ENCODE measurements around the gene RBM33. TPM values are rescaled to one million over a fixed set of nuclear protein-coding genes. Genes with fewer than 3 reads are reported as not detected.
A peak's percentile ranks its signal among the peaks of the same experiment; 100 is the strongest.

RBM33 gene
- total and polyA plus RNA-seq, 2 of the 13 experiments (the other 11 are each of a cell fraction or from before 2014, with no cell fraction given): 12.4 to 28.9 TPM

- no peak for TF ChIP-seq ZNF850 (CRISPR knock-in tag; conservative IDR thresholded peaks at IDR 0.05)
- TF ChIP-seq SMAD3 (CRISPR knock-in tag; IDR thresholded peaks at IDR 0.05): peak; percentile 77; the same call in 1 of the 2 replicates
- no peak for TF ChIP-seq MAFF (IDR thresholded peaks at IDR 0.05; ENCODE audit: low read depth, low read length)
- TF ChIP-seq SNRNP70 (IDR thresholded peaks at IDR 0.05; ENCODE audit: low read depth, low read length): no peak
- TF ChIP-seq MYC (CRISPR knock-in tag; IDR thresholded peaks at IDR 0.05; ENCODE audit: borderline replicate concordance): 0 out of 2 replicates have a peak, but pooled peaks have one; percentile 19
- TF ChIP-seq POLR2AphosphoS2 (IDR thresholded peaks at IDR 0.05; ENCODE audit: low read depth, low read length): no peak
- 0 out of 2 replicates have a peak, but pooled peaks have one; percentile 20 for TF ChIP-seq RARA (CRISPR knock-in tag; IDR thresholded peaks at IDR 0.05)
- peak; percentile 79; the same call in 1 of the 2 replicates for TF ChIP-seq ARID2 (CRISPR knock-in tag; IDR thresholded peaks at IDR 0.05; ENCODE audit: borderline replicate concordance)
- no peak for TF ChIP-seq ZNF710 (CRISPR knock-in tag; IDR thresholded peaks at IDR 0.05; ENCODE audit: borderline replicate concordance)
- peak; percentile 58 for TF ChIP-seq SALL1 (CRISPR knock-in tag; IDR thresholded peaks at IDR 0.05)
- TF ChIP-seq HDAC2 (CRISPR knock-in tag; IDR thresholded peaks at IDR 0.05): 0 out of 2 replicates have a peak, but pooled peaks have one; percentile 34
- no peak for TF ChIP-seq NFYB (CRISPR knock-in tag; IDR thresholded peaks at IDR 0.05)
- TF ChIP-seq HOXA9 (CRISPR knock-in tag; IDR thresholded peaks at IDR 0.05; ENCODE audit: borderline replicate concordance): no peak
- TF ChIP-seq PPARG (CRISPR knock-in tag; conservative IDR thresholded peaks at IDR 0.05): peak; percentile 51; the same call in 1 of the 2 replicates
- TF ChIP-seq POGZ (CRISPR knock-in tag; IDR thresholded peaks at IDR 0.05): no peak
- TF ChIP-seq SP4 (CRISPR knock-in tag; IDR thresholded peaks at IDR 0.05): no peak
- TF ChIP-seq PRPF4 (IDR thresholded peaks at IDR 0.05; ENCODE audit: low read depth, low read length, poor library complexity, severe bottlenecking): no peak
- peak; percentile 42; the same call in 1 of the 2 replicates for TF ChIP-seq ZNF788 (CRISPR knock-in tag; IDR thresholded peaks at IDR 0.05; ENCODE audit: borderline replicate concordance)
- TF ChIP-seq ZNF552 (CRISPR knock-in tag; IDR thresholded peaks at IDR 0.05; ENCODE audit: borderline replicate concordance): no peak
- no peak for TF ChIP-seq EEA1 (CRISPR knock-in tag; IDR thresholded peaks at IDR 0.05; ENCODE audit: borderline replicate concordance)
- peak; percentile 54; the same call in 1 of the 2 replicates for TF ChIP-seq ZNF772 (CRISPR knock-in tag; IDR thresholded peaks at IDR 0.05)
- no peak for TF ChIP-seq EZH2 (conservative IDR thresholded peaks at IDR 0.05; ENCODE audit: low read depth, low read length)
- TF ChIP-seq ZNF546 (CRISPR knock-in tag; conservative IDR thresholded peaks at IDR 0.05): no peak
- TF ChIP-seq ZNF234 (CRISPR knock-in tag; conservative IDR thresholded peaks at IDR 0.05): no peak
- peak; percentile 15; the same call in 1 of the 2 replicates for TF ChIP-seq SOX5 (CRISPR knock-in tag; IDR thresholded peaks at IDR 0.05; ENCODE audit: borderline replicate concordance)
- no peak for TF ChIP-seq NFIB (CRISPR knock-in tag; IDR thresholded peaks at IDR 0.05; ENCODE audit: borderline replicate concordance)
- TF ChIP-seq ZNF572 (CRISPR knock-in tag; IDR thresholded peaks at IDR 0.05): no peak
- TF ChIP-seq SP1 (IDR thresholded peaks at IDR 0.05): no peak
- 0 out of 2 replicates have a peak, but pooled peaks have one; percentile 29 for TF ChIP-seq SP1 (CRISPR knock-in tag; IDR thresholded peaks at IDR 0.05)
- TF ChIP-seq TAF15 (IDR thresholded peaks at IDR 0.05; ENCODE audit: low read depth, low read length, poor library complexity, severe bottlenecking): no peak
- TF ChIP-seq TSC22D2 (CRISPR knock-in tag; IDR thresholded peaks at IDR 0.05; ENCODE audit: borderline replicate concordance): no peak
- TF ChIP-seq, protein P1, sequence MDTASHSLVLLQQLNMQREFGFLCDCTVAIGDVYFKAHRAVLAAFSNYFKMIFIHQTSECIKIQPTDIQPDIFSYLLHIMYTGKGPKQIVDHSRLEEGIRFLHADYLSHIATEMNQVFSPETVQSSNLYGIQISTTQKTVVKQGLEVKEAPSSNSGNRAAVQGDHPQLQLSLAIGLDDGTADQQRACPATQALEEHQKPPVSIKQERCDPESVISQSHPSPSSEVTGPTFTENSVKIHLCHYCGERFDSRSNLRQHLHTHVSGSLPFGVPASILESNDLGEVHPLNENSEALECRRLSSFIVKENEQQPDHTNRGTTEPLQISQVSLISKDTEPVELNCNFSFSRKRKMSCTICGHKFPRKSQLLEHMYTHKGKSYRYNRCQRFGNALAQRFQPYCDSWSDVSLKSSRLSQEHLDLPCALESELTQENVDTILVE (CRISPR knock-in tag; IDR thresholded peaks at IDR 0.05): no peak
Observed at GRCh38 chr7:155598810-155599210, 45.7 kb upstream of the RBM33 start (continued).
